Stimulated activated CD4-positive, alpha-beta T cell treated with anti-CD3 and anti-CD28 coated beads, Interleukin-1b, Interleukin-23, amount 100 ng/mL, for 4 hours (primary cell): ENCODE data around the gene RBMS2.
"Not testable (repeated sequence)": the region's sequence is repeated elsewhere in the genome, so short reads cannot be mapped to it uniquely, and the experiment has no call there.

ENCODE experiments used
- DNase-seq, 2 donors: peaks; one replicate each; pipeline ENCODE4 v3.0.0-alpha.2; 2020; ENCODE audit warnings: low read depth in 2 of 2

Gene RBMS2, protein sequence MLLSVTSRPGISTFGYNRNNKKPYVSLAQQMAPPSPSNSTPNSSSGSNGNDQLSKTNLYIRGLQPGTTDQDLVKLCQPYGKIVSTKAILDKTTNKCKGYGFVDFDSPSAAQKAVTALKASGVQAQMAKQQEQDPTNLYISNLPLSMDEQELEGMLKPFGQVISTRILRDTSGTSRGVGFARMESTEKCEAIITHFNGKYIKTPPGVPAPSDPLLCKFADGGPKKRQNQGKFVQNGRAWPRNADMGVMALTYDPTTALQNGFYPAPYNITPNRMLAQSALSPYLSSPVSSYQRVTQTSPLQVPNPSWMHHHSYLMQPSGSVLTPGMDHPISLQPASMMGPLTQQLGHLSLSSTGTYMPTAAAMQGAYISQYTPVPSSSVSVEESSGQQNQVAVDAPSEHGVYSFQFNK

DNA sequence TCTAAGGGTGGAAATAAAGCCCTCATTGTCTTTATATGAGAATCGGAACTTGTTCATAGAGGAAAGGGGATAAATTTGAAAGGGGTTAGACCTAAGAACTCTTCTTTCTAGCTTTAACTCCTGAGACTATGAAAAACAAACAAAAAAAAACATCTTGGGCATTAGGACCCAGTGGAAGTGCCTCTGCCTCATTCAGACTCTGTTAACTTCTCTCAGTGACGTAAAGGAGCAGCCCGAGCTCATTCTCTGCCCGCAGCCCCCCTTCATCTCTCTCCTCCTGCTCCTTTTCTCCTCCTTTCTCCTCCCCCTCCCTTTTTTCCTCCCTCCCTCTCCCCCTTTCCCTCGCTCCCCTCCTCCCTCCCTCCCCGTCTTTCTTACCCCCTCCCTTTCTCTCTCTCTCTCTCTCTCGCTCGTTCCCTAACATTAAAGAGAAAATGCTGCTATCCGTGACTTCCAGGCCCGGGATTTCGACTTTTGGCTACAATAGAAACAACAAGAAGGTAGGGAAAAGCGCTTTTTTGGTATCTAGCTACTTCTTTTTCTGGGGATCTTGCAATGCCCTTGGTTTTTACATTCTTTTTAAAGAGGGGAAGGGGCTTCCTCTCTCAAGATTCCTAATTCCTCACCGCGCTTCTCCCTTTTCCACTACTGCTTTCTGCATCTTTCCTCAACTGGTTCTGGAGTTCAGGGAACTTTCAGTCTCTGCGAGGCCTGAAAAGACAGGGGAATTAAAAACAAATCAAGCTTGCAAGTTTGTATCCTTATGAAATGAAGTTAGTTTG is at the start of gene RBMS2:
RBMS2 (plus strand) TSS at position 231 of the 782 bp plus-strand sequence; CDS start at position 435, 204 bp downstream.
- DNase-seq = peak in 1 of 2 donors; percentile 7

DNA sequence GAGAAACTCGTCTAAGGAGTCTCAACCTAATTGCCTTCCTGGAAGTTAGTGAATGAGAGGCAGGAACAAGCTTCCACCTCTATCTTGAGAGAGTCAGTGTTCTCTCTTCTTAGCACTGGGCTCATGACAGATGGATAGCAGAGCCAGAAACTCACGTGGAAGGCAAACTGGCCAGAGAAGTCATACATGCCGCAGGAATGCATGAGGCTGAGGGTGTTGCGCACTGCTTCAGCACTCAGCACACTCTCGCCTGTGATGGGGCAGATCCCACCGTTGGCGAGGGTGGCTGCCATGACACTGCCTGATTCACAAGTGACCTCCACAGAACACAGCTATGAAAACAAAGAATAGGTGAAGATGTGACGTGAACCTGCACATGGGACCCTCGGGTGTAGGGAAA is 47.2 kb upstream of the RBMS2 start:
- DNase-seq = no peak

DNA sequence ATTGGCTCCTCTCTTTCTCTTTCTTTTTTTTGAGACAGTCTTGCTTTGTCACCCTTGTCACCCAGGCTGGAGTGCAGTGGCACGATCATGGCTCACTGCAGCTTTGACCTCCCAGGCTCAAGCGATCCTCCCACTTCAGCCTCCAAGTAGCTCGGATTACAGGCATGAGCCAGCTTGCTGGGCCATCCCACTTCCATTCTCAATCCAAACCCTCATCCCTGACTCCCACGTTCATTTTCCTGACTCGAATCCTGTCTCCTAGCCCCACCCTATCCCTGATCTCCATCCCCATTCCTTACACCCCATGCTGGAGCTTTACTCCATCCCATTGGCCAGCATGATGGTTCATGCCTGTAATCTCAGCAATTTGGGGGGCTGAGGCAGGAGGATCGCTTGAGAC is 45.5 kb upstream of the RBMS2 start:
- no peak for DNase-seq

DNA sequence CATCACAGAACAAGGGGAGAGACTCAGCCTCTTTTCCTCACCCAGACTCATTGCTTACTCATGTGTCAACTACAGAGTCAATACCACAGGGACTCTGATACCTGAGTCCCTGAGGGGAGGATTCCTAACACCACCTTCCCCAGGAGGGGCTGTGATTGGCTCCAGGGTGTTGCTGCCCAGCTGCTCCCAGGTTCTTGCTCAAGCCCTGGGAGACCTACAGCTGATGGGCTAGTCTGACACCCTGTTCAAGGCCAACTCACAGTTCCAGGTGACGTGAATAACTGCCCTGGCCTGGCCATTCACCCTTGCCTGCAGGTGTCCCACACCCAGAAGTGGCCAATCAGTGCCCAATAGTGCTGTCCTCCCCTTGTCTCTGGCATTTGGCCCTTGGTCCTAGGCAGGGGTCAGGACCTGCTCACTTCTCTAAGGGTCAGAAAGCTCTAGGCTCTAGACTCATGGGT is 44.6 kb upstream of the RBMS2 start:
- no peak for DNase-seq

DNA sequence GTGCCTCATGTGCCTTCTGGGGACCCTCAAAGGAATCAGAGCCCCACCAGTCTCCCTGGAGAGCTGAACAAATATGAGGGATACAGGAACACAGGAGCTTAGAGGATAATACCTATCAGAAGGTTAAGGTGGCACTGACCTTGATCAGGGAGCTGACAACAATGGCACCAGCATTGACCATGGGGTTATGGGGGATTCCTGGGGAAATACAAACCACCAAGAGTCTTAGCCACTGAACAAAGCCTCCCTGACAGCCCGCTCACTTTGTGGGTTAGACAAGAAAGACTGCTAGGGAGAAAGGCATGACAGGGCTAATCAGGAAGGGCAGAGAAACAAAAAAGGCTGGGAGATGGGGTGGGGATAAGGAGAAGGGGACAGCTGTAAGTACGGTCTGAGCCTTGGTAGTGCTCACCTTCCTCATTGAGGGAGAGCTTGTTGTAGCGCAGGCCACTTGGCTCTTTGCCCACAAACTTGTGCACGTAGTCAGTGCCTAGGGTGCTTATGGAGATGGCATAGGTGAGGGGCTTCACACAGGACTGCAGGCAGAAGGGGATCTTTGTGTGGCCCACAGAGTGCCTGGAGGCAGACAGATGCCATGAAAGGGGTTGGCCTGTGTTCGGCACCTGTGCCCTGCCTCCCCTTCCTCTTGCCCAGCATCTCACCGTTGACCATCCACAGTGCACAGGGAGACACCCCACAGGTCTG is 43.9 kb upstream of the RBMS2 start:
- no peak for DNase-seq

DNA sequence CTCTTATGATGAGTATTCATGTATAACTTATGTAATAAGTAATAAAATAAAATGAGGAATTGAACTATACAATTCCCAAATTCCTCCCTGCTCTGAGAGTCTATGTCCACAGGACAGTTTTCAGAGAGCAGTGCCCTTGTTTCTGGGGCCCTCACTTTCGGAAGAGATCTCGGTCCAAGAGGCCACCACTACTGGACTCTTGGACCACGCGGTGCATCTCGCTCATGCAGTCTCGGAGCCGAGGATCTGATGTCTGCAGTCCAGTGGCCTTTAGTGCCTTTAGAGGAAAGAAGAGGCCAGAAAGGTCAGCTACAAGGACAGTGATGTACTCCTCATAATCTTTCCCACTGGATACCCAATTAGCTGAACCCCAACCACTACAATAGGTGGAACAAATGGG is 42.0 kb upstream of the RBMS2 start:
- DNase-seq = no peak

DNA sequence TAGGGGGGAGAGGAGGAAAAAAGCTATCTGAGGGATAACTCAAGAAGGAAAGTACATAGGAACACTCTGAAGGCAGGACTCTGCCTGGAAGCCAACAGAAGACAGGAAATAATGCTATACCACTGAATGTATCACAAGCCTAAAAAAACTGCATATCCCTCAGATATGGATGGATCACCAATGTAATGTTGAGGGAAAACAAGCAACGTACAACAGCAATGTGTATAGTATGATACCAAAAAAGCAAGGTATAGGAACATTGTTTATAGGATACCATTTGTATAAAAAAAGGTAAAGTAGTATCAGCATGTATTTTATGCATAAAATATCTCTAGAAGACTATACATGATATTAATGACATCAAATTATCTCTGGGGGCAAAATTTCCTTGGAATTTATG is 37.1 kb upstream of the RBMS2 start:
- DNase-seq = no peak

DNA sequence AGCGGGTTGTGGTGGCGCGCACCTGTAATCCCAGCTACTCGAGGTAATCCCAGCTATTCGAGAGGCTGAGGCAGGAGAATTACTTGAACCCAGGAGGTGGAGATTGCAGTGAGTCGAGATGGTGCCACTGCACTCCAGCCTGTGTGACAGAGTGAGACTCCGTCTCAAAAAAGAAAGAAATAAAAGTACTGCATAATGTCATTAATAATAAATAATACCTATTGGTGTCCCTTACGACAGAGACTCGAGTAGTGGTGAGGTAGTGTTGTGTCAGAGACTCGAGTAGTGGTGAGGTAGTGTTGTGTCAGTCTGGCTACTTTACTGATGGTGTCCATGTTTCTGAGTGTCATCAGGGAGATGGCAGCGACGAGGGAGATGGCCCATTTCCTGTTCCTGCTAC is 34.9 kb upstream of the RBMS2 start:
- DNase-seq = no peak

DNA sequence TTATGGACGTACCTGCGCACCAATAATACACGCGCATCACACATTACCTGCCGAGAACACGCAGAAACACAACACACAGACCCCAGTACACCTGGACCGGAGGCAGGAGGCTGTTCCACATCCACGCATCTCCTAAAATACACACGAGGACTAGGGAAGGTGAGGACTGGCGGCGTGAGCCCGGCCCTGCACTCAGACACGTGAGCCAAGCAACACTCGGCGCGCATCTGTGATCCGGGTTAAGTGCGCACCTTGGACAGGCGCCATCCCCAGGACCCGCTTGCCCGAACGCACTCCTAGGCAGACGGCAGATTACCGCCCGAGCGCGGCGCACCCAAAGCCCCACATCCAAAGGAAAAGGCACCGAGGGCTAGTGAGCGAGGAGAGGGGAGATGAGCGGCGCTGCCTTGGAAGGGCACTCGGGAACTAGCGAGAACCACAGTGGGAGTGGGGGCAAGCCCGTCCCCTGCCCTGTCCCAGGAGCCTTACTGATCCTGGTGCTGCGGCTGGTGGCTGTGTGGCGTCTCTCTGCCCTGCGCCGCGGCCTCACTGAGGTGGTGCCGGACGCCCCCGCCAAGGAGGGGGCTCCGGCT is 34.1 kb upstream of the RBMS2 start:
- DNase-seq = peak in 1 of 2 donors; percentile 13

DNA sequence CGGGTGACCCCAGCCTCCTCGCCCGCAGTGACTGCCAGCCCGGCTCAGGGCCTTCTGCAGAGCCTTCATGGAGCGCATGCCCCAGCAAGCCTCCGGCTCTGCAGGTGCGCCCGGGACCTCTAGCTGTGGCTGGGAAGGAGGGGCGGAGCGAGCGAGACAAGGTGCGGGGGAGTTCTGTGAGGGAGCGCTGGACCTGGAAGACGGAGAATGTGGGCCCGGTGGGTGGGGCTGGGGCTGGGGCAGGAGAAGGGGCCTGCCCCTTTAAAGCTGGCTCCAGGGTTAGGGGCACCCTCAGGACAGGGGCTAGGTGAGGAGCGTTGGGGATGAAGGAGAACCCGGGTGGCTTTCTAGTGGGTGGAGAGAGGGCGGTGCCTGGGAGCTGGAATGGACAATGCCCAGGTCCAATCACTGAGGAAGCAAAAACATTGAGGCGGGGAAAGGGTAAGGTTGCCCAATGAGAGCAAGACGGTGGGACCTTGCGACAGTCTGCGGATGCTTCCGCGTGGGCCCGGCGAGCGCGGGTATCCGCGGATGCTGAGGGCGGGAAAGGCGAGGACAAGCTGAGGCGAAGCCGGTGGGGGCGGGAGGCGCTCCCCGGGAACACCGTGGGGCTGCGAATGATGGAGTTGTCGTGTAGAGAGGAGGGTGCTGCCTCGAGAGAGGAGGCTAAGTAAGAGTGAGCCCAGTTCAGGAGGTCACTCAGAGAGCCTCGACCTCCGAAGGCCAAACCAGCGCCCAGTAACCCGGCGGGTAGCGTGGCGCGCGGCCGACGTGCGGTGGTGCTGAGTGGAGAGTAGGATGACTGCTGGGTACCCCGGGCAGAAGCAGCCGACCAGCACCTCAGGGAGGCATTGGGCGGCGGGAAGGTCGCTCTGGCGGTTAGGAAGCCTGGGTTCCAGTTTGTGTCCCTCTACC is 33.3 kb upstream of the RBMS2 start, which contains the start of gene GLS2:
GLS2 (minus strand) TSS at position 121 of the 915 bp plus-strand sequence; CDS start at position 78, 43 bp downstream.
- peak; percentile 55 to 66 for DNase-seq

DNA sequence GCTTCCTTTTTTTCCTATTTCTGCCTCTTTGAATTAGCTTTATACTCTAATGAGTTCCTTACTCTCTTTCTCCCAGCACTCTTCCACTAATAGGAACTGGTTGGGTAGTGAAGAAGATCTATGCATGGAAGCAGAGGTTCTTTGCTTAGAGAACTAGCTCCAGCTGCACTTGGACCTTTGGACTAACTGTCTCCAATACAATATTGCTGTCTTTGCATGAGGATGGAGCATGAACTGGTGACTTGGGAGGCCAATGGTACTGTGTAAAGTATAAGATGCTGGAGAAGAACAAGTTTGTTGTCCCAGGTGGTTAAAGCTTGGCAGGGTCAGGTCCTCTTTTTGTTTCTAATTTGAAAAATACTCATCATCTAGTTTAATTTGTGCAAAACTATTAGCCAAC is 31.3 kb upstream of the RBMS2 start:
- no peak for DNase-seq

DNA sequence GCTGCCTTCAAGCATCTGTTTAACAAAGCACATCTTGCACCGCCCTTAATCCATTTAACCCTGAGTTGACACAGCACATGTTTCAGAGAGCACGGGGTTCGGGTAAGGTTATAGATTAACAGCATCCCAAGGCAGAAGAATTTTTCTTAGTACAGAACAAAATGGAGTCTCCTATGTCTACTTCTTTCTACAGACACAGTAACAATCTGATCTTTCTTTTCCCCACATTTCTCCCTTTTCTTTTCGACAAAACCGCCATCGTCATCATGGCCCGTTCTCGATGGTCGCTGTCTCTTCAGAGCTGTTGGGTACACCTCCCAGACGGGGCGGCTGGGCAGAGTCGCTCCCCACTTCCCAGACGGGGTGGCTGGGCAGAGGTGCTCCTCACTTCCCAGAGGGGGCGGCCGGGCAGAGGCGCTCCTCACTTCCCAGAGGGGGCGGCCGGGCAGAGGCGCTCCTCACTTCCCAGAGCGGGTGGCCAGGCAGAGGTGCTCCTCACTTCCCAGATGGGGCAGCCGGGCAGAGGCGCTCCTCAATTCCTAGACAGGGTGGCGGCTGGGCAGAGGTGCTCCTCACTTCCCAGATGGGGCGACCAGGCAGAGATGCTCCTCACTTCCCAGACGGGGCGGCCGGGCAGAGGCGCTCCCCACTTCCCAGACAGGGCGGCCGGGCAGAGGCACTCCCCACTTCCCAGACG is 28.1 kb upstream of the RBMS2 start:
- not testable (repeated sequence) for DNase-seq

DNA sequence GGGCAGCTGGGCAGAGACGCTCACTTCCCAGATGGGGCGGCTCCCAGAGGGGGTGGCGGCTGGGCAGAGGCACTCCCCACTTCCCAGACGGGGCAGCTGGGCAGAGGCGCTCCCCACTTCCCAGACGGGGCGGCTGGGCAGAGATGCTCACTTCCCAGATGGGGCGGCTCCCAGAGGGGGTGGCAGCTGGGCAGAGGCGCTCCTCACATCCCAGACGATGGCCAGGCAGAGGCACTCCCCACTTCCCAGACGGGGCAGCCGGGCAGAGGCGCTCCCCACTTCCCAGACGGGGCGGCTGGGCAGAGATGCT is 27.6 kb upstream of the RBMS2 start:
- DNase-seq = not testable (repeated sequence)

DNA sequence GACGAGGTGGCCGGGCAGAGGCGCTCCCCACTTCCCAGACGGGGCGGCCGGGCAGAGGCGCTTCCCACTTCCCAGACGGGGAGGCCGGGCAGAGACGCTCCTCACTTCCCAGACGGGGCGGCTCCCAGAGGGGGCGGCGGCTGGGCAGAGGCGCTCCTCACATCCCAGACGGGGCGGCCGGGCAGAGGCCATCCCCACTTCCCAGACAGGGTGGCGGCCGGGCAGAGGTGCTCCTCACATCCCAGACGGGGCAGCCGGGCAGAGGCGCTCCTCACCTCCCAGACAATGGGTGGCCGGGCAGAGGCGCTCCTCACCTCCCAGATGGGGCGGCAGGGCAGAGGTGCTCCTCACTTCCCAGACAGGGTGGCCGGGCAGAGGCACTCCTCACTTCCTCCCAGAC is 27.1 kb upstream of the RBMS2 start:
- DNase-seq = not testable (repeated sequence)

DNA sequence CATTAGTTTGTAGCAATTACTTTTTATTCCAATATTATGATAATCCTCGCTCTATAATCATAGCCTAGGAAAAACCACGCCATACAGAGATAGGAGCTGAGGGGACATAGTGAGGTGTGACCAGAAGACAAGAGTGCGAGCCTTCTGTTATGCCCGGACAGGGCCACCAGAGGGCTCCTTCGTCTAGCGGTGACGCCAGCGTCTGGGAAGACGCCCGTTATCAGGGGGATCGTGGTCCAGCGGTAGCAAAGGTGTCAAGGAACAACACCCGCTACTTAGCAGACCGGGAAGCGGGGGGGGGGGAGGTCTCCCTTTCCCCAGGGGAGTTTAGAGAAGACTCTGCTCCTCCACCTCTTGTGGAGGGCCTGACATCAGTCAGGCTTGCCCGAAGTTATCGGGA is 24.9 kb upstream of the RBMS2 start:
- peak; percentile 53 to 56 for DNase-seq

DNA sequence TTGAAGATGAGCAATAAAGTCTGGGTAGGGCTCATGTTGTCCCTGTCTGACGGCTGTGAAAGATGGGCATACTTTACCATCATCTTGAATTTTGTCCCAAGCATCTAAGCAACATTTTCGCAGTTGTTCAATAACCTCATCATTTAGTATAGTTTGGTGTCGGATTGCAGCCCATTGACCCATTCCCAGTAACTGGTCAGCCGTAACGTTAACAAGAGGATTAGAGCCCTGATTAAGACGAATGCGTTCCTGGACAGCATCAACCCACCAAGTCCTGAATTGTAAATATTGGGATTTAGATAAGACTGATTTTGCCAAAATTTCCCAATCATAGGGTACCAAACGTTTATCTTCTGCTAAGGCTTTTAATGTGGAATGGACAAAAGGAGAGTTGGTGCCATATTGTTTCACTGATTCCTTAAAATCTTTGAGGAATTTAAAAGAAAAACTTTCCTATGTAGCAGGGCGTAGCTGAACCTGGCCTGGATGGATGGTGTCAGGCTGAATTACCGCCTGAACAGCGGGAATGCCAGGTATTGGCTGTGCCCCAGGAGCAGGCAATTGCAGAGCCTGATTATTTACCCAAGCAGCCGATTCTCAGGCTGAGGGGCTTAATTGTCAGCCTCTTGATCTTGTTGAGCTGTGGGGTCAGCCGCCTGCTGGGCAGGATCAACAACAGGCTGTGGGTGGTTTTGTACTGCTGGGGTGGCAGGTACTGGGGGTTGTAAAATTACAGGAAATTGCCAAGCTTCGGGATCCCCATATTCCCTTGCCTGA is 23.3 kb upstream of the RBMS2 start:
- not testable (repeated sequence) for DNase-seq

DNA sequence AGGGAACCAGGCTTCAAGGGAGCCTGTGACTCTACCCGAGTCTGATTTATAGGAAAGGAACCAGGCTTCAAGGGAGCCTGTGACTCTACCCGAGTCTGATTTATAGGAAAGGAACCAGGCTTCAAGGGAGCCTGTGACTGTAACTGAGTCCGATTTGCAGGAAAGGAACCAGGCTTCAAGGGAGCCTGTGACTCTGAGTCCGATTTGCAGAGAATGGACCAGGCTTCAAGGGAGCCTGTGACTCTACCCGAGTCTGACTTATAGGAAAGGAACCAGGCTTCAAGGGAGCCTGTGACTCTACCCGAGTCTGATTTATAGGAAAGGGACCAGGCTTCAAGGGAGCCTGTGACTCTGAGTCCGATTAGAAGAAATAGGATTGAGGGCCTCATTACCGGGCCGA is 22.2 kb upstream of the RBMS2 start:
- DNase-seq = not testable (repeated sequence)

DNA sequence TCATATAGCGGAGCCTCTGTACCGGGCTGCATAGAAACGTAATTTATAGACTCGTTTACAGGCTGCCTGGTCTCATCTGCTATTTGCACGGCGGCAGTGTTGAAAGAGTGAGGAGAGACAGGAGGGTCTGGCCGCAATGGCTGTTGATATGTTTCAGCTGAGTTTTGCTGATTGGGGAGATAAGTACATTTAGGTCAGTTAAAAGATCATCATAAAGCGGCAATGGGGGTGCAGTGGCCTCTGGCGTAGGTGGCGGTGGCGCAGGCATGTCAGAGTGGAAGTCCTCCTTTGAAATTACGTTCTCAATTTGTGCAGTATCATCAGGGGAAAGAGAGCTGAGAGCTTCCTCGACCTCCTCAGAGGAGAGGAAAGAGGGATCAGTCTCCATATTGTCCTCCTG is 21.7 kb upstream of the RBMS2 start:
- DNase-seq = not testable (repeated sequence)

DNA sequence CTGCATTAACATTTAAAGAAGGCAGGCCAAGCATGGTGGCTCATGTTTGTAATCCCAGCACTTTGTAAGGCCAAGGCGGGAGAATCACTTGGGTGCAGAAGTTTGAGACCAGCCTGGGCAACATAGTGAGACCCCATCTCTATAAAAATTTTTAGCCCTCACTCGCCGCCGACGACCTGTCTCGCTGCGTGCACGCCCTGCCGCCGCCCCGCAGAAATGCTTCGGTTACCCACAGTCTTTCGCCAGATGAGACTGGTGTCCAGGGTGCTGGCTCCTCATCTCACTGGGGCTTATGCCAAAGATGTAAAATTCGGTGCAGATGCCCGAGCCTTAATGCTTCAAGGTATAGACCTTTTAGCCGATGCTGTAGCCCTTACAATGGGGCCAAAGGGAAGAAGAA is 10.8 kb upstream of the RBMS2 start:
- DNase-seq = no peak

DNA sequence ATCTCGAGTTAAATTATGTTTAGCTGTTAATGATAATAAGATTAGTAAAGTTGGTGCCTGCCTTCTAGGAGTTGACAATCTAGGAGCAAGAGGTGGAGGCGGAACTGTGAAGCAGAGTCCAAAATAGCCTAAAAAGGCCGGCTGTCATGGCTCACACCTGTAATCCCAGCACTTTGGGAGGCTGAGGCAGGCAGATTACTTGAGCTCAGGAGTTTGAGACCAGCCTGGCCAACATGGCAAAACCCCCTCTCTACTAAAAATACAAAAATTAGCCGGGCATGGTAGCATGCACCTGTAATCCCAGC is 7.7 kb upstream of the RBMS2 start:
- DNase-seq = not testable (repeated sequence)
